Measurements from ENCODE around the gene TPST2. TPM values are rescaled to one million over a fixed set of nuclear protein-coding genes. Genes with fewer than 3 reads are reported as not detected.

Gene TPST2
- total and polyA plus RNA-seq, 9 of the 15 experiments (the other 6 are each of a cell fraction or from before 2014, with no cell fraction given): 14.2 to 123 (median 60.1) TPM

GRCh38 chr22:26629988-26630761, 40.2 kb upstream of the TPST2 start (continued):
- TF ChIP-seq NFE2L1 (tag; IDR thresholded peaks at IDR 0.05; ENCODE audit: borderline replicate concordance, low read depth) (no peak), HMG20A (CRISPR knock-in tag; conservative IDR thresholded peaks at IDR 0.05) (no peak), ZBTB1 (CRISPR knock-in tag; IDR thresholded peaks at IDR 0.05; ENCODE audit: borderline replicate concordance, low read depth) (no peak), KDM2B (CRISPR knock-in tag; IDR thresholded peaks at IDR 0.05) (no peak), ZNF274 (IDR thresholded peaks at IDR 0.05; ENCODE audit: borderline replicate concordance, low read depth, low read length) (no peak), THRAP3 (IDR thresholded peaks at IDR 0.05; ENCODE audit: borderline replicate concordance) (no peak), NELFE (IDR thresholded peaks at IDR 0.05; ENCODE audit: insufficient read depth, insufficient read length) (no peak), ZBTB11 (CRISPR knock-in tag; IDR thresholded peaks at IDR 0.05) (peak in 1 of 3 experiments; percentile 33; a peak in 1 of 6 replicates), ZNF583 (CRISPR knock-in tag; IDR thresholded peaks at IDR 0.05) (no peak; the same call in 1 of the 2 replicates), XRCC5 (IDR thresholded peaks at IDR 0.05; ENCODE audit: low read depth, low read length) (no peak), ZNF197 (CRISPR knock-in tag; IDR thresholded peaks at IDR 0.05; ENCODE audit: low read depth) (no peak), ZFX (CRISPR knock-in tag; IDR thresholded peaks at IDR 0.05) (no peak), RNF2 (IDR thresholded peaks at IDR 0.05) (no peak), TCF7L2 (IDR thresholded peaks at IDR 0.05; ENCODE audit: low read depth, low read length) (no peak), CXXC5 (CRISPR knock-in tag; IDR thresholded peaks at IDR 0.05) (peak; percentile 44)
- TF ChIP-seq, protein P1, sequence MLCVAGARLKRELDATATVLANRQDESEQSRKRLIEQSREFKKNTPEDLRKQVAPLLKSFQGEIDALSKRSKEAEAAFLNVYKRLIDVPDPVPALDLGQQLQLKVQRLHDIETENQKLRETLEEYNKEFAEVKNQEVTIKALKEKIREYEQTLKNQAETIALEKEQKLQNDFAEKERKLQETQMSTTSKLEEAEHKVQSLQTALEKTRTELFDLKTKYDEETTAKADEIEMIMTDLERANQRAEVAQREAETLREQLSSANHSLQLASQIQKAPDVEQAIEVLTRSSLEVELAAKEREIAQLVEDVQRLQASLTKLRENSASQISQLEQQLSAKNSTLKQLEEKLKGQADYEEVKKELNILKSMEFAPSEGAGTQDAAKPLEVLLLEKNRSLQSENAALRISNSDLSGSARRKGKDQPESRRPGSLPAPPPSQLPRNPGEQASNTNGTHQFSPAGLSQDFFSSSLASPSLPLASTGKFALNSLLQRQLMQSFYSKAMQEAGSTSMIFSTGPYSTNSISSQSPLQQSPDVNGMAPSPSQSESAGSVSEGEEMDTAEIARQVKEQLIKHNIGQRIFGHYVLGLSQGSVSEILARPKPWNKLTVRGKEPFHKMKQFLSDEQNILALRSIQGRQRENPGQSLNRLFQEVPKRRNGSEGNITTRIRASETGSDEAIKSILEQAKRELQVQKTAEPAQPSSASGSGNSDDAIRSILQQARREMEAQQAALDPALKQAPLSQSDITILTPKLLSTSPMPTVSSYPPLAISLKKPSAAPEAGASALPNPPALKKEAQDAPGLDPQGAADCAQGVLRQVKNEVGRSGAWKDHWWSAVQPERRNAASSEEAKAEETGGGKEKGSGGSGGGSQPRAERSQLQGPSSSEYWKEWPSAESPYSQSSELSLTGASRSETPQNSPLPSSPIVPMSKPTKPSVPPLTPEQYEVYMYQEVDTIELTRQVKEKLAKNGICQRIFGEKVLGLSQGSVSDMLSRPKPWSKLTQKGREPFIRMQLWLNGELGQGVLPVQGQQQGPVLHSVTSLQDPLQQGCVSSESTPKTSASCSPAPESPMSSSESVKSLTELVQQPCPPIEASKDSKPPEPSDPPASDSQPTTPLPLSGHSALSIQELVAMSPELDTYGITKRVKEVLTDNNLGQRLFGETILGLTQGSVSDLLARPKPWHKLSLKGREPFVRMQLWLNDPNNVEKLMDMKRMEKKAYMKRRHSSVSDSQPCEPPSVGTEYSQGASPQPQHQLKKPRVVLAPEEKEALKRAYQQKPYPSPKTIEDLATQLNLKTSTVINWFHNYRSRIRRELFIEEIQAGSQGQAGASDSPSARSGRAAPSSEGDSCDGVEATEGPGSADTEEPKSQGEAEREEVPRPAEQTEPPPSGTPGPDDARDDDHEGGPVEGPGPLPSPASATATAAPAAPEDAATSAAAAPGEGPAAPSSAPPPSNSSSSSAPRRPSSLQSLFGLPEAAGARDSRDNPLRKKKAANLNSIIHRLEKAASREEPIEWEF (CRISPR knock-in tag; IDR thresholded peaks at IDR 0.05): no peak
- TF ChIP-seq, protein P2, sequence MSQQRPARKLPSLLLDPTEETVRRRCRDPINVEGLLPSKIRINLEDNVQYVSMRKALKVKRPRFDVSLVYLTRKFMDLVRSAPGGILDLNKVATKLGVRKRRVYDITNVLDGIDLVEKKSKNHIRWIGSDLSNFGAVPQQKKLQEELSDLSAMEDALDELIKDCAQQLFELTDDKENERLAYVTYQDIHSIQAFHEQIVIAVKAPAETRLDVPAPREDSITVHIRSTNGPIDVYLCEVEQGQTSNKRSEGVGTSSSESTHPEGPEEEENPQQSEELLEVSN (IDR thresholded peaks at IDR 0.05; ENCODE audit: borderline replicate concordance in 1 of 2, extremely low read depth in 1 of 2, insufficient read depth in 1 of 2, insufficient read length in 1 of 2, low read depth in 1 of 2, low read length in 1 of 2, poor library complexity in 1 of 2, severe bottlenecking in 1 of 2): peak in 1 of 2 experiments; percentile 11
